ENCODE results near the gene PRSS12.

Gene PRSS12

DNA sequence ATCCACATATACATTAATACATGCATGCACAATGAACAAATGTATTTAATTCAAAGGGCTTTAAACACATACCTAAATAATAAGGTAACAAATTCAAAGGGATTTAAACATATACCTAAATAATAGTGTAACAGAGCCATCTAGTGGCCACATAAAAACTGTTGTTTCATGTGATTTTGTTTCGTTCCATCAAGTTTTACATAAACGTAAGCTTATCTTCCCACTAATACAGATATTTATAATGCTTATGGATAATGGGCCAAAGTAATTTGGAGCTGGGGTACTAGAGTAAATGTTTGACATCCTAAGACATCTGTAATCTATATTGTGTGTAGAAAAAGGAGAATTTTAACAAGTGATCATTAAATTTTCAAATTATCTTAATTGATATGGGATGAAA is 82.3 kb downstream of the PRSS12 start:
- ATAC-seq: peak; percentile 65

GRCh38 chr4:118268780-118269179 is 84.0 kb downstream of the PRSS12 start:
- ATAC-seq: no peak
- TF ChIP-seq, protein P1, sequence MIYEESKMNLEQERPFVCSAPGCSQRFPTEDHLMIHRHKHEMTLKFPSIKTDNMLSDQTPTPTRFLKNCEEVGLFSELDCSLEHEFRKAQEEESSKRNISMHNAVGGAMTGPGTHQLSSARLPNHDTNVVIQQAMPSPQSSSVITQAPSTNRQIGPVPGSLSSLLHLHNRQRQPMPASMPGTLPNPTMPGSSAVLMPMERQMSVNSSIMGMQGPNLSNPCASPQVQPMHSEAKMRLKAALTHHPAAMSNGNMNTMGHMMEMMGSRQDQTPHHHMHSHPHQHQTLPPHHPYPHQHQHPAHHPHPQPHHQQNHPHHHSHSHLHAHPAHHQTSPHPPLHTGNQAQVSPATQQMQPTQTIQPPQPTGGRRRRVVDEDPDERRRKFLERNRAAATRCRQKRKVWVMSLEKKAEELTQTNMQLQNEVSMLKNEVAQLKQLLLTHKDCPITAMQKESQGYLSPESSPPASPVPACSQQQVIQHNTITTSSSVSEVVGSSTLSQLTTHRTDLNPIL (CRISPR knock-in tag; IDR thresholded peaks at IDR 0.05; ENCODE audit: low read depth): no peak
- TF ChIP-seq ISL1 (CRISPR knock-in tag; IDR thresholded peaks at IDR 0.05) (no peak), CSDC2 (CRISPR knock-in tag; IDR thresholded peaks at IDR 0.05) (no peak), OSR1 (CRISPR knock-in tag; IDR thresholded peaks at IDR 0.05) (no peak), ESRRG (CRISPR knock-in tag; IDR thresholded peaks at IDR 0.05) (no peak), POU6F1 (CRISPR knock-in tag; IDR thresholded peaks at IDR 0.05; ENCODE audit: borderline replicate concordance, low read depth) (no peak), TCF4 (CRISPR knock-in tag; IDR thresholded peaks at IDR 0.05; ENCODE audit: borderline replicate concordance) (no peak), ARNTL (CRISPR knock-in tag; IDR thresholded peaks at IDR 0.05; ENCODE audit: borderline replicate concordance, low read depth) (no peak), TOX (CRISPR knock-in tag; IDR thresholded peaks at IDR 0.05; ENCODE audit: borderline replicate concordance) (no peak), BACH2 (CRISPR knock-in tag; IDR thresholded peaks at IDR 0.05; ENCODE audit: borderline replicate concordance) (no peak)
- TF ChIP-seq, protein P2, sequence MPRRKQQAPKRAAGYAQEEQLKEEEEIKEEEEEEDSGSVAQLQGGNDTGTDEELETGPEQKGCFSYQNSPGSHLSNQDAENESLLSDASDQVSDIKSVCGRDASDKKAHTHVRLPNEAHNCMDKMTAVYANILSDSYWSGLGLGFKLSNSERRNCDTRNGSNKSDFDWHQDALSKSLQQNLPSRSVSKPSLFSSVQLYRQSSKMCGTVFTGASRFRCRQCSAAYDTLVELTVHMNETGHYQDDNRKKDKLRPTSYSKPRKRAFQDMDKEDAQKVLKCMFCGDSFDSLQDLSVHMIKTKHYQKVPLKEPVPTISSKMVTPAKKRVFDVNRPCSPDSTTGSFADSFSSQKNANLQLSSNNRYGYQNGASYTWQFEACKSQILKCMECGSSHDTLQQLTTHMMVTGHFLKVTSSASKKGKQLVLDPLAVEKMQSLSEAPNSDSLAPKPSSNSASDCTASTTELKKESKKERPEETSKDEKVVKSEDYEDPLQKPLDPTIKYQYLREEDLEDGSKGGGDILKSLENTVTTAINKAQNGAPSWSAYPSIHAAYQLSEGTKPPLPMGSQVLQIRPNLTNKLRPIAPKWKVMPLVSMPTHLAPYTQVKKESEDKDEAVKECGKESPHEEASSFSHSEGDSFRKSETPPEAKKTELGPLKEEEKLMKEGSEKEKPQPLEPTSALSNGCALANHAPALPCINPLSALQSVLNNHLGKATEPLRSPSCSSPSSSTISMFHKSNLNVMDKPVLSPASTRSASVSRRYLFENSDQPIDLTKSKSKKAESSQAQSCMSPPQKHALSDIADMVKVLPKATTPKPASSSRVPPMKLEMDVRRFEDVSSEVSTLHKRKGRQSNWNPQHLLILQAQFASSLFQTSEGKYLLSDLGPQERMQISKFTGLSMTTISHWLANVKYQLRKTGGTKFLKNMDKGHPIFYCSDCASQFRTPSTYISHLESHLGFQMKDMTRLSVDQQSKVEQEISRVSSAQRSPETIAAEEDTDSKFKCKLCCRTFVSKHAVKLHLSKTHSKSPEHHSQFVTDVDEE (CRISPR knock-in tag; IDR thresholded peaks at IDR 0.05): no peak
- TF ChIP-seq, protein P3, sequence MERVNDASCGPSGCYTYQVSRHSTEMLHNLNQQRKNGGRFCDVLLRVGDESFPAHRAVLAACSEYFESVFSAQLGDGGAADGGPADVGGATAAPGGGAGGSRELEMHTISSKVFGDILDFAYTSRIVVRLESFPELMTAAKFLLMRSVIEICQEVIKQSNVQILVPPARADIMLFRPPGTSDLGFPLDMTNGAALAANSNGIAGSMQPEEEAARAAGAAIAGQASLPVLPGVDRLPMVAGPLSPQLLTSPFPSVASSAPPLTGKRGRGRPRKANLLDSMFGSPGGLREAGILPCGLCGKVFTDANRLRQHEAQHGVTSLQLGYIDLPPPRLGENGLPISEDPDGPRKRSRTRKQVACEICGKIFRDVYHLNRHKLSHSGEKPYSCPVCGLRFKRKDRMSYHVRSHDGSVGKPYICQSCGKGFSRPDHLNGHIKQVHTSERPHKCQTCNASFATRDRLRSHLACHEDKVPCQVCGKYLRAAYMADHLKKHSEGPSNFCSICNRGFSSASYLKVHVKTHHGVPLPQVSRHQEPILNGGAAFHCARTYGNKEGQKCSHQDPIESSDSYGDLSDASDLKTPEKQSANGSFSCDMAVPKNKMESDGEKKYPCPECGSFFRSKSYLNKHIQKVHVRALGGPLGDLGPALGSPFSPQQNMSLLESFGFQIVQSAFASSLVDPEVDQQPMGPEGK (CRISPR knock-in tag; IDR thresholded peaks at IDR 0.05; ENCODE audit: borderline replicate concordance): no peak

More for the DNA sequence above, 82.3 kb downstream of the PRSS12 start:
- TF ChIP-seq, protein P1 (CRISPR knock-in tag; IDR thresholded peaks at IDR 0.05; ENCODE audit: low read depth): no peak
- no peak for TF ChIP-seq TOX (CRISPR knock-in tag; IDR thresholded peaks at IDR 0.05; ENCODE audit: borderline replicate concordance)
- no peak for TF ChIP-seq ZNF70 (CRISPR knock-in tag; IDR thresholded peaks at IDR 0.05)
- TF ChIP-seq ESRRG (CRISPR knock-in tag; IDR thresholded peaks at IDR 0.05): no peak
- TF ChIP-seq, protein P2 (CRISPR knock-in tag; IDR thresholded peaks at IDR 0.05): no peak
- TF ChIP-seq ZNF8 (CRISPR knock-in tag; IDR thresholded peaks at IDR 0.05): no peak
- no peak for TF ChIP-seq OSR1 (CRISPR knock-in tag; IDR thresholded peaks at IDR 0.05)
- TF ChIP-seq ZFP3 (CRISPR knock-in tag; IDR thresholded peaks at IDR 0.05): no peak
- no peak for TF ChIP-seq ZC3H10 (CRISPR knock-in tag; IDR thresholded peaks at IDR 0.05)
- no peak for TF ChIP-seq ARNTL (CRISPR knock-in tag; IDR thresholded peaks at IDR 0.05; ENCODE audit: borderline replicate concordance, low read depth)
- TF ChIP-seq, protein P3 (CRISPR knock-in tag; IDR thresholded peaks at IDR 0.05; ENCODE audit: borderline replicate concordance): no peak
- no peak for TF ChIP-seq TCF4 (CRISPR knock-in tag; IDR thresholded peaks at IDR 0.05; ENCODE audit: borderline replicate concordance)
- no peak for TF ChIP-seq SNAI2 (CRISPR knock-in tag; IDR thresholded peaks at IDR 0.05)
- TF ChIP-seq ISL1 (CRISPR knock-in tag; IDR thresholded peaks at IDR 0.05): no peak
- TF ChIP-seq ZNF565 (CRISPR knock-in tag; conservative IDR thresholded peaks at IDR 0.05; ENCODE audit: low read depth): no peak
- TF ChIP-seq, protein P4, sequence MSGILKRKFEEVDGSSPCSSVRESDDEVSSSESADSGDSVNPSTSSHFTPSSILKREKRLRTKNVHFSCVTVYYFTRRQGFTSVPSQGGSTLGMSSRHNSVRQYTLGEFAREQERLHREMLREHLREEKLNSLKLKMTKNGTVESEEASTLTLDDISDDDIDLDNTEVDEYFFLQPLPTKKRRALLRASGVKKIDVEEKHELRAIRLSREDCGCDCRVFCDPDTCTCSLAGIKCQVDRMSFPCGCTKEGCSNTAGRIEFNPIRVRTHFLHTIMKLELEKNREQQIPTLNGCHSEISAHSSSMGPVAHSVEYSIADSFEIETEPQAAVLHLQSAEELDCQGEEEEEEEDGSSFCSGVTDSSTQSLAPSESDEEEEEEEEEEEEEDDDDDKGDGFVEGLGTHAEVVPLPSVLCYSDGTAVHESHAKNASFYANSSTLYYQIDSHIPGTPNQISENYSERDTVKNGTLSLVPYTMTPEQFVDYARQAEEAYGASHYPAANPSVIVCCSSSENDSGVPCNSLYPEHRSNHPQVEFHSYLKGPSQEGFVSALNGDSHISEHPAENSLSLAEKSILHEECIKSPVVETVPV (CRISPR knock-in tag; IDR thresholded peaks at IDR 0.05): no peak
- no peak for TF ChIP-seq BACH2 (CRISPR knock-in tag; IDR thresholded peaks at IDR 0.05; ENCODE audit: borderline replicate concordance)
- TF ChIP-seq ZFP30 (CRISPR knock-in tag; IDR thresholded peaks at IDR 0.05): no peak
